Camera-type eye (tissue), 1 donor: ENCODE results near the gene PSMF1. TPM values are rescaled to one million over a fixed set of nuclear protein-coding genes. Genes with fewer than 3 reads are reported as not detected.

Experiments used
- total RNA-seq: library from RNA; depleted of rRNA; stranded (reverse); fragments of >200 nt; gene quantifications from one replicate; pipeline ENCODE4 v1.2.3, GENCODE V29; 2014

The PSMF1 gene, protein sequence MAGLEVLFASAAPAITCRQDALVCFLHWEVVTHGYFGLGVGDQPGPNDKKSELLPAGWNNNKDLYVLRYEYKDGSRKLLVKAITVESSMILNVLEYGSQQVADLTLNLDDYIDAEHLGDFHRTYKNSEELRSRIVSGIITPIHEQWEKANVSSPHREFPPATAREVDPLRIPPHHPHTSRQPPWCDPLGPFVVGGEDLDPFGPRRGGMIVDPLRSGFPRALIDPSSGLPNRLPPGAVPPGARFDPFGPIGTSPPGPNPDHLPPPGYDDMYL
- 66.6 TPM for total RNA-seq

DNA sequence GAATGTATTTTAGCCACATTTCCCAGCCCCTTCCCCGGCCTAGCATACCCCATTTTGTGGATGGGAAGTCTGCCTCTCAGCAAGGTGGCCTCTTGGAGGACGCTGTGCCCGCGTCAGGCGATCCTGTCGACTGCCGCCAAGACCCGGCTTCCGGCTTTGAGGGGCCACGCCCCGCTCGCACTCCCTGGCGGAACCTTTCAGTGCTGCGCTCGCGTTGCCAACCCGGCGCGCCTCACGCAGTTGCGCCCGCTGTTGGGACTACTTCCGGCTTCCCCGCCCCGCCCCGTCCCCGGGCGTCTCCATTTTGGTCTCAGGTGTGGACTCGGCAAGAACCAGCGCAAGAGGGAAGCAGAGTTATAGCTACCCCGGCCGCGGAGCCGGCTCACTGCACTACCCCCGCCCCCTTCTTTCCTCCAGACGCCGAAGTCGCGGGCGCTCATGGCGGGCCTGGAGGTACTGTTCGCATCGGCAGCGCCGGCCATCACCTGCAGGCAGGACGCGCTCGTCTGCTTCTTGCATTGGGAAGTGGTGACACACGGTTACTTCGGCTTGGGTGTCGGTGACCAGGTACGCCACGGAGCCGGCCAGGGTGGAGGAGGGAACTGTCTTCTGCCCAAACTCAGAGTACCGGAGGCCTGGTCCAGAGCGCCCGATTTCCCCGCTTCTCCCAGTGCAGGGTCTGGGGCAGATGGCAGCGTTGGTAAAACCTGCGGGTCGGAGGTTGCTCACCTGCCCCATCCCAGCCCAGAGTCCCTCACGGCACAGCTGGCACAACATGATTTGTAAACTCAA, at the start of gene PSMF1:
Gene PSMF1, plus strand, starts transcription at position 267 of the 792 bp plus-strand sequence. Its CDS starts 172 bp downstream, at position 439.

DNA sequence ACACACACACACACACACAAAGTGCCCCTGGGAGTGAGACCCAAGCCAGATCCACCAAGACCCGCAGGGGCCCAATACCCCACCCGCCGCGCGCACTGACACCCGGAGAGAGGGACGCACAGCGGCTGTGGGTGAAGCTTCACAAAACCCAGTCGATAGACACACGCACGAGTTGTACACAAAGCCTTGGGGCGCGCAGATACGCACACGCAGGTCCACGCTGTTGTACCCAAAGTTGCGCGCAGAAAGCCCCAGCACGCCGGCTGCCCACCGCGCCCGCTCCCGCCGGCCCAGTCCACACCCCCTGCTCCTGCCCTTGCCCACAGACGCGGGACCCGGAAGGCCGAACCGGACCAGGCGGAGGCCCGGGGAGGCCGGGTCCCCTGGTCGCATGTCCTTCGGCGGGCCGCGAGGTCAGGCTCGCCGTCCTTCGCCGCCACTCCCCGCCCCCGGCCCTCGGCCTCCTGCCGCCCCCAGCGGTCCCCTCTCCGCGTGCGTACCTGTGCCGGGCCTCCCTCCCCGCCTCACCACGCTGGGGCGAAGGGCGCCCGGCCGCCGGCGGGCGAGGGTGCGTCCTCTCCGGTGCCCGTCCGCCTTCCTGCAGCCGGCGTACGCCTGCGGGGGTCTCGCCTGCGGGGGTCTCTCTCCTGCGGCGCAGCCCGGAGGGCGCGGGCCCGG, 66.4 kb downstream of the PSMF1 start, which contains the start of gene TMEM74B:
Gene TMEM74B, minus strand, starts transcription at position 344 of the 678 bp plus-strand sequence. CDS start 1,180 bp downstream, outside the sequence.

DNA sequence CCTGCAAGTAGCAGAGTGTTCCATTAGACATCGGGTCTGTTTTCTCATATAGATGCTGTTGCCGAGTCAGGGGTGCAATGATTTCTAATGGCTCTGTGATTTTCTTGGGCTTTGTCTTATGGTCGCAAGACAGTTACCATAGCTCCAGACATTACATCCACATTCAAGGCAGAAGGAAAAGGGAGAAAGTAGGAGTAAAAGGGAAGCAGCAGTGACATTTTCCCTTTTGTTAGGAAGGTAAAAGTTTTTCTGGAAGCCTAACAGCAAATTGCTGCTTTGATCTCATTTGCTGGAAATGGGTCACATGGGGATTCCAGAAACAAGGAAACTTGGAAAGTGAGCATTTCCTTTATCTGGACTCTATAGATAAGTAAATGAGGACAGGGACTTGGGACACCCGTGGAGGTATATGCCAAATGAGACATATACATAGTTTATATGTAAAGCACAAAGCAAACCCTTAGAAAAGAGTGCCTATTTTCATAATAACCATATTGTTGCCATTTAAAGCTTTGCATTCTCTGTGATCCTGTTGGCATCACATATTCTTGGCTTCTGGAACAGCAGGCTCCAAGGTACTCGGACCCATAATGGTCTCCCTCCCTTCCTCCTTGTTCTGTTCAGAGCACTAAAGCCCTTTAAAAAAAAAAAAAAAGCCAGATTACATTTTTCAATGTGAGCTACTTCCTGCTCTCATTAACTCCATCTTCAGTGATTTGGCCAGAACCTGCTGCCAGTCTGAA, 84.5 kb downstream of the PSMF1 start, which contains the start of gene C20orf202:
Gene C20orf202, plus strand, starts transcription at position 693 of the 743 bp plus-strand sequence. CDS start 132 bp downstream, outside the sequence.

Other genes starting within 250 kb of the PSMF1 start
- gene ANGPT4, start 202.3 kb upstream of the PSMF1 start, total RNA-seq: 0.60 TPM
- gene RSPO4, start 116.3 kb upstream of the PSMF1 start, total RNA-seq: 0.66 TPM
- gene TMEM74B, start 66.4 kb downstream of the PSMF1 start, total RNA-seq: 7.1 TPM
- gene C20orf202, start 84.9 kb downstream of the PSMF1 start, total RNA-seq: 0.77 TPM
- 0.38 TPM for gene RAD21L1, start 107.4 kb downstream of the PSMF1 start, total RNA-seq
- gene SNPH, start 147.7 kb downstream of the PSMF1 start, total RNA-seq: 9.7 TPM
- gene SDCBP2, start 210.5 kb downstream of the PSMF1 start, total RNA-seq: 2.7 TPM